Chondrocyte (in vitro differentiated cells): ENCODE data around the gene ZNF396. TPM values are rescaled to one million over a fixed set of nuclear protein-coding genes. Genes with fewer than 3 reads are reported as not detected.
A peak's percentile ranks its signal among the peaks of the same experiment; 100 is the strongest.

ENCODE experiments used
- DNase-seq: peaks from one replicate; pipeline ENCODE4 v3.0.0; 2021; ENCODE audit warnings: mixed read lengths, low spot score
- H3K27ac Mint-ChIP-seq: one replicate; pipeline ENCODE4 v1.8.0; 2021; ENCODE audit warnings: mild to moderate bottlenecking, moderate library complexity, mixed read lengths; ENCODE audit not compliant: unreplicated experiment
- H3K27me3 Mint-ChIP-seq: 2 replicates; pipeline ENCODE4 v1.8.0; 2021; ENCODE audit warnings: low read depth, mixed read lengths
- H3K36me3 Mint-ChIP-seq: 2 replicates; pipeline ENCODE4 v1.8.0; 2021; ENCODE audit warnings: low read depth, mixed read lengths
- H3K4me1 Mint-ChIP-seq: 2 replicates; pipeline ENCODE4 v1.8.0; 2021; ENCODE audit warnings: low read depth, mild to moderate bottlenecking, mixed read lengths
- H3K4me3 Mint-ChIP-seq: one replicate; pipeline ENCODE4 v1.8.0; 2021; ENCODE audit warnings: mild to moderate bottlenecking, moderate library complexity, mixed read lengths; ENCODE audit not compliant: unreplicated experiment
- H3K9me3 Mint-ChIP-seq: 2 replicates; pipeline ENCODE4 v1.8.0; 2021; ENCODE audit warnings: low read depth, mixed read lengths
- CTCF ChIP-seq: fragments of 200-600 bp; sonication (generic); IDR thresholded peaks from 2 replicates; pipeline ENCODE4 v1.5.0; 2021; ENCODE audit warnings: antibody characterized with exemption, mild to moderate bottlenecking, moderate library complexity
- total RNA-seq: library from RNA; stranded (reverse); gene quantifications from 3 replicates; pipeline ENCODE4 v1.2.1, GENCODE V29; 2021

Gene ZNF396
- total RNA-seq, 1 donor from 2014 or later: 1.5 TPM

DNA sequence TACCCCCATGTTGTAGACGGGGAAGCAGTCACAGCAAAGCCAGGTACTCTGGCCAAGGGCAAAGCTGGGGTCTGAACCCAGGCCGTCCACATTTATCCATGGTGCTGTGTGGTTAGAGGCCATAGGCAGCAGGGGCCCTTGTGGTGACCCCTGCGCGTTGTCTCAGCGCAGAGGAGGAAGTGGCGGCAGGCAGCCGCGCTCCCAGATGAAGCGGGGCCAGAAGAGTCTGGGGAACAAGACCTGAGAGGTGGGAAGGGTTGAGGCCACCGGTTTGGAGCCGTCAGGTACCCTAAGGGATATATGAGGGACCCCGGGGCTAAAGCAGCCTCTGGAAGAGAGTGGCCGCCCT lies 770 bp downstream of the ZNF396 start:
- Mint-ChIP-seq H3K4me1 (peaks cover 16% of the 10 kb centered on the region), H3K9me3 (no peaks in the 10 kb centered on the region)
- DNase-seq: no peak

GRCh38 chr18:35374708-35375107 lies 2.4 kb downstream of the ZNF396 start:
- no peaks in the 10 kb centered on the region for H3K27me3 Mint-ChIP-seq
- no peak for TF ChIP-seq CTCF
- no peak overlapping the region for H3K27ac Mint-ChIP-seq
- no peak overlapping the region for H3K4me3 Mint-ChIP-seq
- H3K36me3 Mint-ChIP-seq: peaks cover 2% of the 10 kb centered on the region
- no peak for DNase-seq
- H3K4me1 Mint-ChIP-seq: peaks cover 16% of the 10 kb centered on the region
- no peaks in the 10 kb centered on the region for H3K9me3 Mint-ChIP-seq

More for the DNA sequence above, 770 bp downstream of the ZNF396 start:
- Mint-ChIP-seq H3K4me3 (peak overlapping the region; percentile 69), H3K36me3 (peaks cover 2% of the 10 kb centered on the region), H3K27me3 (no peaks in the 10 kb centered on the region), H3K27ac (no peak overlapping the region)
- no peak for TF ChIP-seq CTCF

GRCh38 chr18:35371412-35372195 lies 5.5 kb downstream of the ZNF396 start:
- H3K4me1 Mint-ChIP-seq: peaks cover 14% of the 10 kb centered on the region
- TF ChIP-seq CTCF: no peak
- no peak overlapping the region for H3K4me3 Mint-ChIP-seq
- no peaks in the 10 kb centered on the region for H3K9me3 Mint-ChIP-seq
- no peak for DNase-seq
- H3K36me3 Mint-ChIP-seq: peaks cover 2% of the 10 kb centered on the region
- no peak overlapping the region for H3K27ac Mint-ChIP-seq
- H3K27me3 Mint-ChIP-seq: no peaks in the 10 kb centered on the region

- Mint-ChIP-seq H3K27me3 (no peaks in the 10 kb centered on the region), H3K36me3 (peaks cover 1% of the 10 kb centered on the region), H3K4me3 (no peak overlapping the region), H3K27ac (peak overlapping the region; percentile 33), H3K4me1 (peaks cover 12% of the 10 kb centered on the region), H3K9me3 (no peaks in the 10 kb centered on the region)
- no peak for TF ChIP-seq CTCF
- DNase-seq: no peak
These were observed 8.0 kb downstream of the ZNF396 start for GRCh38 chr18:35369126-35369525.

DNA sequence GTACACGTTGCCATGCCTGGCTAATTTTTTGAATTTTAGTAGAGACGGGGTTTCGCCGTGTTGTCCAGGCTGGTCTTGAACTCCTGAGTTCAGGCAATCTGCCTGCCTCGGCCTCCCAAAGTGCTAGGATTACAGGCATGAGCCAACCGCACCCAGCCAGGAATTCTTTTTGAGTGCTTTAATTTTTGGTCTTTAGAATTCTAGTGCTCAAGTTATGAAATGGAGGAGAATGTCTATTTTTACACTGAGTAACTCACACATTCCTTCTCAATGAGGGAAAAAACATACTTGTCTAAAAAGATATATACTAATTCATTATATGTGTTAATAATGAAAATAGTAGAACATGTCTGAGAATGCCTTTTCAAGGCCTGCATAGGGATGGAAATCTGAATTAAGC lies 8.5 kb downstream of the ZNF396 start:
- Mint-ChIP-seq H3K27me3 (no peaks in the 10 kb centered on the region), H3K9me3 (no peaks in the 10 kb centered on the region)
- no peak for TF ChIP-seq CTCF

More for the DNA sequence above, 8.5 kb downstream of the ZNF396 start:
- Mint-ChIP-seq H3K4me1 (peaks cover 12% of the 10 kb centered on the region), H3K36me3 (no peaks in the 10 kb centered on the region), H3K27ac (peak overlapping the region; percentile 41), H3K4me3 (no peak overlapping the region)
- DNase-seq: no peak
